Measurements from ENCODE around the gene SIT1. TPM values are rescaled to one million over a fixed set of nuclear protein-coding genes. Genes with fewer than 3 reads are reported as not detected.

SIT1 gene
- total RNA-seq, 4 donors from 2014 or later: 0.63 to 3.8 (median 0.95) TPM

- no peaks in the 10 kb centered on the region for H3K27me3 ChIP-seq
- H3K4me1 ChIP-seq: peaks cover 12 to 17% of the 10 kb centered on the region in 2 donors
- peak in 1 of 2 donors; percentile 50 for TF ChIP-seq POLR2A (IDR thresholded peaks at IDR 0.05)
- TF ChIP-seq, protein P1, sequence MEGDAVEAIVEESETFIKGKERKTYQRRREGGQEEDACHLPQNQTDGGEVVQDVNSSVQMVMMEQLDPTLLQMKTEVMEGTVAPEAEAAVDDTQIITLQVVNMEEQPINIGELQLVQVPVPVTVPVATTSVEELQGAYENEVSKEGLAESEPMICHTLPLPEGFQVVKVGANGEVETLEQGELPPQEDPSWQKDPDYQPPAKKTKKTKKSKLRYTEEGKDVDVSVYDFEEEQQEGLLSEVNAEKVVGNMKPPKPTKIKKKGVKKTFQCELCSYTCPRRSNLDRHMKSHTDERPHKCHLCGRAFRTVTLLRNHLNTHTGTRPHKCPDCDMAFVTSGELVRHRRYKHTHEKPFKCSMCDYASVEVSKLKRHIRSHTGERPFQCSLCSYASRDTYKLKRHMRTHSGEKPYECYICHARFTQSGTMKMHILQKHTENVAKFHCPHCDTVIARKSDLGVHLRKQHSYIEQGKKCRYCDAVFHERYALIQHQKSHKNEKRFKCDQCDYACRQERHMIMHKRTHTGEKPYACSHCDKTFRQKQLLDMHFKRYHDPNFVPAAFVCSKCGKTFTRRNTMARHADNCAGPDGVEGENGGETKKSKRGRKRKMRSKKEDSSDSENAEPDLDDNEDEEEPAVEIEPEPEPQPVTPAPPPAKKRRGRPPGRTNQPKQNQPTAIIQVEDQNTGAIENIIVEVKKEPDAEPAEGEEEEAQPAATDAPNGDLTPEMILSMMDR (IDR thresholded peaks at IDR 0.05): peak; percentile 75 to 97 (median 88)
- DNase-seq: peak; percentile 69 to 73
- 32 to 42% methylated on average over 9 of the region's 9 CpGs for WGBS, 2 donors
- peaks cover 45 to 51% of the 10 kb centered on the region in 2 donors for H3K36me3 ChIP-seq
- no peaks in the 10 kb centered on the region for H3K9me3 ChIP-seq
- no peak overlapping the region for H3K4me3 ChIP-seq (replicated peaks in 1 of 3)
- intact Hi-C loops (cut with DNase I): no loop called here
- H3K27ac ChIP-seq: peak overlapping the region; percentile 81 to 91 (median 86)
Measured at GRCh38 chr9:35696520-35697215, 45.9 kb upstream of the SIT1 start.

DNA sequence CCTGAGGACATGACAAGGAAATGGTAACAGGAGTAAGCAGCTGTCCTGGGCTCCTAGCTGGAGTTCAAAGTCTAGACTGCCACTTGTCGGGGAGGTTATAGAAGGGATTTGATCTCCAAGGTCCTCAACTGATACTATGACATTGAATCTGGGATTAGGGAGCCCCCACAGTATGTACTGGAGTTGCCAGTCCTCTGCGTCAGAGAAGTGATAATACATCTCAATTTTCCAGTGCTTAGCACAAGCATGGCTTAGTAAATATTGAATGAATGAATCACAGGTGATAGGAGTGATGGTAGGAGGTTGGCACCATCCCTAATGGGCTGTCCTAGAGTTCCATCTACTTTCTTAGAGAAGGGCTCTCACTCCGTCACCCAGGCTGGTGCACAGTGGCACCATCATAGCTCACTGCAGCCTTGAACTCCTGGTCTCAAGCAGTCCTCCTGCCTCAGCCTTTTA, 45.2 kb upstream of the SIT1 start:
- Histone ChIP-seq H3K36me3 (peaks cover 38 to 44% of the 10 kb centered on the region in 2 donors), H3K4me1 (peaks cover 12 to 17% of the 10 kb centered on the region in 2 donors), H3K27ac (peak overlapping the region; percentile 64 to 91 (median 86)), H3K4me3 (replicated peaks in 1 of 3) (no peak overlapping the region), H3K9me3 (no peaks in the 10 kb centered on the region), H3K27me3 (no peaks in the 10 kb centered on the region)
- DNase-seq: no peak
- TF ChIP-seq POLR2A (IDR thresholded peaks at IDR 0.05): no peak
- TF ChIP-seq, protein P1 (IDR thresholded peaks at IDR 0.05): no peak
- 98 to 100% methylated on average over 3 of the region's 3 CpGs for WGBS, 2 donors
- intact Hi-C loops (cut with DNase I): no loop called here

DNA sequence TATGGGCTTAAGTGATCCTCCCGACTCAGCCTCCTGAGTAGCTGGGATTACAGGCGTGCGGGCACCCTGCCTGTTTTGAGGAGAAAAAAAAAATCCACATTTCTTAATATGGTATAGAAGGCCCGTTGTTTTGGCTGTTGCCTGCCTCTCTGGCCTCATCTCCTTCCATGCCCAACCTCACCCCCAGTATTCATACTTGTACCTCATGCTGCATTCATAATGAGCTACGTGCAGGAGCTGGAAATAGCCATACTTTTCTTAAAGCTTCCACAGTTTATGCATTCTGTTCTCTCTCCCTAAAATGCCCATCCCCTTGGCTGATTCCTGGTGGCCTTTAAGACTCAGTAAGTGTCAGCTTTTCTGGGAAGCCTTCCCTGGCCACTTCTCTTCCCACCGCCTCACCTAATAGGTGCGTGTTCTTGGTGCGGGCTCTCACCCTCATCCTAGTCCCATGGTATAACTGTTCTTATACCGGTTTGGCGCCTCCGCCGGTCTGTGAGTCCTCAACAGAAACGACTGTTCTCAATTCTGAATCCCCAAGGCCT, 41.1 kb upstream of the SIT1 start:
- H3K27ac ChIP-seq: peak overlapping the region; percentile 85 to 94 (median 87)
- intact Hi-C loops (cut with DNase I): no loop called here
- peaks cover 0 to 2% of the 10 kb centered on the region in 2 donors for H3K36me3 ChIP-seq
- TF ChIP-seq, protein P1 (IDR thresholded peaks at IDR 0.05): no peak
- no peak for TF ChIP-seq POLR2A (IDR thresholded peaks at IDR 0.05)
- WGBS, 2 donors: 74 to 81% methylated on average over 13 of the region's 13 CpGs
- no peak for DNase-seq
- peaks cover 14% of the 10 kb centered on the region in 2 donors for H3K4me1 ChIP-seq
- no peaks in the 10 kb centered on the region for H3K9me3 ChIP-seq
- H3K4me3 ChIP-seq (replicated peaks in 1 of 3): no peak overlapping the region
- H3K27me3 ChIP-seq: no peaks in the 10 kb centered on the region

DNA sequence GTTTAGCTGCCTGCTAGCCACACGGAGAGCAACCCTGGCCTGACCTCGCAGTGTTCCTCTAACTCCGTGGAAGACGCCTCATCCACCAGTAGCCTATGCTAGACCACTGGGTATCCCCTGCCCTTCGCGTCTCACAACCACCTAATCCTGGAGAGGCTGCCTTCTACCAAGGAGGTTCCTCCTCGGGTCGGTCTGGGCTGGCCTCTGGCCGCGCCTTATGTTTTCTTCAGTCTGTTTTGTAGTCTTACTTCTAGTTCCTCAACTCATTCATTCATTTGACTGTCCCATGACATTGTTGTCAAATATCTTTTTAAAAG, 40.6 kb upstream of the SIT1 start:
- TF ChIP-seq, protein P1 (IDR thresholded peaks at IDR 0.05): no peak
- TF ChIP-seq POLR2A (IDR thresholded peaks at IDR 0.05): no peak
- intact Hi-C loops (cut with DNase I): no loop called here
- DNase-seq: no peak
- Histone ChIP-seq H3K4me1 (peaks cover 9 to 12% of the 10 kb centered on the region in 2 donors), H3K36me3 (no peaks in the 10 kb centered on the region), H3K27me3 (no peaks in the 10 kb centered on the region), H3K9me3 (no peaks in the 10 kb centered on the region), H3K4me3 (replicated peaks in 1 of 3) (peak overlapping the region in 2 of 3 donors; percentile 78 to 92), H3K27ac (peak overlapping the region; percentile 85 to 94 (median 87))
- 32 to 39% methylated on average over 10 of the region's 10 CpGs for WGBS, 2 donors
